Panc1 (cell line): Measurements from ENCODE around the gene STPG1. TPM values are rescaled to one million over a fixed set of nuclear protein-coding genes. Genes with fewer than 3 reads are reported as not detected.

ENCODE experiments used
- ATAC-seq: fragments of 200-7000 bp; cut with Tn5 transposase; 2 replicates; pipeline ENCODE4 v1.9.1; 2020; ENCODE audit warnings: mild to moderate bottlenecking, moderate library complexity
- BruUV-seq: library from RNA; stranded (reverse); fragments of 400-500 nt; replicated peaks from 2 replicates; lab custom pipeline; 2021; lab: Mats Ljungman, UMichigan
- CTCF ChIA-PET: fragments of 300-600 bp; sonication (Branson Sonifier 250); formaldehyde crosslinking; loops from one replicate; lab custom pipeline; 2022; ENCODE audit warnings: antibody characterized with exemption; lab: Charles Lee
- POLR2A ChIA-PET: fragments of 300-600 bp; sonication (Branson Sonifier 250); formaldehyde crosslinking; loops from one replicate; lab custom pipeline; 2022; ENCODE audit warnings: antibody characterized with exemption; lab: Charles Lee
- DNase-seq: peaks from one replicate; pipeline ENCODE4 v3.0.0-alpha.2; 2010; ENCODE audit warnings: low read depth, low spot score
- H3K27ac ChIP-seq: 2 replicates; pipeline ENCODE4 v1.5.1; 2011; ENCODE audit warnings: mild to moderate bottlenecking, low read length, inconsistent platforms
- H3K27me3 ChIP-seq: fragments of 200-500 bp; sonication (Bioruptor generic); 2 replicates; pipeline ENCODE4 v1.6.0; 2014; ENCODE audit warnings: low read length, inconsistent platforms; ENCODE audit not compliant: control insufficient read depth, insufficient read depth
- H3K36me3 ChIP-seq: fragments of 200-500 bp; sonication (Bioruptor generic); 2 replicates; pipeline ENCODE4 v1.5.1; 2014; ENCODE audit warnings: inconsistent platforms, mild to moderate bottlenecking, low read length, moderate library complexity; ENCODE audit not compliant: control insufficient read depth, insufficient read depth
- H3K4me1 ChIP-seq: 2 replicates; pipeline ENCODE4 v1.5.1; 2011; ENCODE audit warnings: inconsistent platforms, mild to moderate bottlenecking, low read length, moderate library complexity; ENCODE audit not compliant: control insufficient read depth, insufficient read depth
- H3K4me3 ChIP-seq, 2 experiments: 2 replicates each; pipeline ENCODE4 v1.5.1; 2011 to 2012; ENCODE audit warnings: low read depth in 2 of 2, low read length in 2 of 2, mild to moderate bottlenecking in 2 of 2, inconsistent platforms in 1 of 2, moderate library complexity in 1 of 2
- H3K9me3 ChIP-seq: fragments of 200-500 bp; sonication (Bioruptor generic); 2 replicates; pipeline ENCODE4 v1.5.1; 2014; ENCODE audit warnings: low read depth, mild to moderate bottlenecking, inconsistent platforms, low read length, moderate library complexity; ENCODE audit not compliant: control insufficient read depth, insufficient read depth
- POLR2AphosphoS5 ChIP-seq: IDR thresholded peaks from 2 replicates; pipeline ENCODE4 v1.6.1; 2012; ENCODE audit warnings: mild to moderate bottlenecking, low read depth, low read length, moderate library complexity
- SIN3A ChIP-seq: IDR thresholded peaks from 2 replicates; pipeline ENCODE4 v1.6.1; 2012; ENCODE audit warnings: low read depth, mild to moderate bottlenecking, low read length, moderate library complexity, borderline replicate concordance; ENCODE audit not compliant: insufficient read depth
- TCF7L2 ChIP-seq: IDR thresholded peaks from 2 replicates; pipeline ENCODE4 v1.6.1; 2011; ENCODE audit warnings: mild to moderate bottlenecking, low read depth, low read length, inconsistent platforms
- in situ Hi-C: cut with HindIII; loops from 2 replicates; pipeline ENCODE4 v1.10.0; 2016; ENCODE audit warnings: low sequenced_read_pairs, low pct_unique_long_range_greater_than_20kb
- intact Hi-C: fragments of 100-400 bp; cut with micrococcal nuclease; formaldehyde crosslinking; loops from one replicate; pipeline ENCODE4 v1.10.0; 2022; ENCODE audit not compliant: unreplicated experiment
- total RNA-seq: library from RNA; stranded (reverse); gene quantifications from one replicate; pipeline ENCODE4 v1.2.1, GENCODE V29; 2021; ENCODE audit not compliant: unreplicated experiment
- TF ChIP-seq, protein P1 (sequence below): fragments of 450-650 bp; IDR thresholded peaks from 2 replicates; pipeline ENCODE4 v1.5.1; 2017; ENCODE audit warnings: mild to moderate bottlenecking
- TF ChIP-seq, protein P2 (sequence below), 2 experiments: IDR thresholded peaks; 2 replicates each; pipeline ENCODE4 v1.6.1; 2011 to 2012; ENCODE audit warnings: low read depth in 2 of 2, control low read depth in 1 of 2, low read length in 1 of 2, mild to moderate bottlenecking in 1 of 2, moderate library complexity in 1 of 2; ENCODE audit not compliant: insufficient read depth in 1 of 2

Gene STPG1
- total RNA-seq, 1 experiment from 2014 or later = 9.9 TPM

DNA sequence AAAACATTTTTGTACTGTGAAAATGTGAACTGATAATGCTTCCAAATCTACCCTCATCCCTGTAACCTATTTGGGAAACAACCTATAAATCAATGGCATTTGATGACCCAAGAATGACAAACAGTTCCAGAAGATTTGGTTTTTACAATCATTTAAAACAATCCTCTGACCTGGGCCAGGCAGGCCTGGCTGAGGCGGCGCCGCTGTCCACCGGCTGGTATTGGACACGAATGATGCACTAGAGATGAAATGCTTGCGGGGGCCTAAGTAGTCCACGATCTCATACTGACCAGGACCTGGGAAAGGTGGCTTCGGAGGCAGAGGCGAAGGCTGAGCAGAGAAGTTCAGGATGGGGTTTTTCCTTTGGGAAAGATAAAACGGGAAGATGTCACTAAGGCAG is 52.9 kb downstream of the STPG1 start:
- BruUV-seq = no TSS peak
- ChIA-PET CTCF (no interaction called here), POLR2A (no interaction called here)
- TF ChIP-seq SIN3A = no peak
- no peak for TF ChIP-seq POLR2AphosphoS5
- TF ChIP-seq TCF7L2 = no peak
- TF ChIP-seq, protein P1, sequence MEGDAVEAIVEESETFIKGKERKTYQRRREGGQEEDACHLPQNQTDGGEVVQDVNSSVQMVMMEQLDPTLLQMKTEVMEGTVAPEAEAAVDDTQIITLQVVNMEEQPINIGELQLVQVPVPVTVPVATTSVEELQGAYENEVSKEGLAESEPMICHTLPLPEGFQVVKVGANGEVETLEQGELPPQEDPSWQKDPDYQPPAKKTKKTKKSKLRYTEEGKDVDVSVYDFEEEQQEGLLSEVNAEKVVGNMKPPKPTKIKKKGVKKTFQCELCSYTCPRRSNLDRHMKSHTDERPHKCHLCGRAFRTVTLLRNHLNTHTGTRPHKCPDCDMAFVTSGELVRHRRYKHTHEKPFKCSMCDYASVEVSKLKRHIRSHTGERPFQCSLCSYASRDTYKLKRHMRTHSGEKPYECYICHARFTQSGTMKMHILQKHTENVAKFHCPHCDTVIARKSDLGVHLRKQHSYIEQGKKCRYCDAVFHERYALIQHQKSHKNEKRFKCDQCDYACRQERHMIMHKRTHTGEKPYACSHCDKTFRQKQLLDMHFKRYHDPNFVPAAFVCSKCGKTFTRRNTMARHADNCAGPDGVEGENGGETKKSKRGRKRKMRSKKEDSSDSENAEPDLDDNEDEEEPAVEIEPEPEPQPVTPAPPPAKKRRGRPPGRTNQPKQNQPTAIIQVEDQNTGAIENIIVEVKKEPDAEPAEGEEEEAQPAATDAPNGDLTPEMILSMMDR = no peak
- TF ChIP-seq, protein P2, sequence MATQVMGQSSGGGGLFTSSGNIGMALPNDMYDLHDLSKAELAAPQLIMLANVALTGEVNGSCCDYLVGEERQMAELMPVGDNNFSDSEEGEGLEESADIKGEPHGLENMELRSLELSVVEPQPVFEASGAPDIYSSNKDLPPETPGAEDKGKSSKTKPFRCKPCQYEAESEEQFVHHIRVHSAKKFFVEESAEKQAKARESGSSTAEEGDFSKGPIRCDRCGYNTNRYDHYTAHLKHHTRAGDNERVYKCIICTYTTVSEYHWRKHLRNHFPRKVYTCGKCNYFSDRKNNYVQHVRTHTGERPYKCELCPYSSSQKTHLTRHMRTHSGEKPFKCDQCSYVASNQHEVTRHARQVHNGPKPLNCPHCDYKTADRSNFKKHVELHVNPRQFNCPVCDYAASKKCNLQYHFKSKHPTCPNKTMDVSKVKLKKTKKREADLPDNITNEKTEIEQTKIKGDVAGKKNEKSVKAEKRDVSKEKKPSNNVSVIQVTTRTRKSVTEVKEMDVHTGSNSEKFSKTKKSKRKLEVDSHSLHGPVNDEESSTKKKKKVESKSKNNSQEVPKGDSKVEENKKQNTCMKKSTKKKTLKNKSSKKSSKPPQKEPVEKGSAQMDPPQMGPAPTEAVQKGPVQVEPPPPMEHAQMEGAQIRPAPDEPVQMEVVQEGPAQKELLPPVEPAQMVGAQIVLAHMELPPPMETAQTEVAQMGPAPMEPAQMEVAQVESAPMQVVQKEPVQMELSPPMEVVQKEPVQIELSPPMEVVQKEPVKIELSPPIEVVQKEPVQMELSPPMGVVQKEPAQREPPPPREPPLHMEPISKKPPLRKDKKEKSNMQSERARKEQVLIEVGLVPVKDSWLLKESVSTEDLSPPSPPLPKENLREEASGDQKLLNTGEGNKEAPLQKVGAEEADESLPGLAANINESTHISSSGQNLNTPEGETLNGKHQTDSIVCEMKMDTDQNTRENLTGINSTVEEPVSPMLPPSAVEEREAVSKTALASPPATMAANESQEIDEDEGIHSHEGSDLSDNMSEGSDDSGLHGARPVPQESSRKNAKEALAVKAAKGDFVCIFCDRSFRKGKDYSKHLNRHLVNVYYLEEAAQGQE (IDR thresholded peaks at IDR 0.05; ENCODE audit: insufficient read depth in 1 of 2, low read depth in 2 of 2, low read length in 1 of 2) = no peak
- peaks cover 19% of the 10 kb centered on the region for H3K4me1 ChIP-seq
- ATAC-seq (no peak), DNase-seq (no peak)
- no peaks in the 10 kb centered on the region for H3K36me3 ChIP-seq
- H3K4me3 ChIP-seq = no peak overlapping the region
- no peak overlapping the region for H3K27ac ChIP-seq
- intact Hi-C loops = no loop called here
- no peaks in the 10 kb centered on the region for H3K9me3 ChIP-seq
- in situ Hi-C loops = no loop called here
- H3K27me3 ChIP-seq = no peaks in the 10 kb centered on the region

- no TSS peak for BruUV-seq
- Histone ChIP-seq H3K36me3 (no peaks in the 10 kb centered on the region), H3K27me3 (no peaks in the 10 kb centered on the region), H3K27ac (no peak overlapping the region), H3K9me3 (no peaks in the 10 kb centered on the region), H3K4me1 (no peaks in the 10 kb centered on the region), H3K4me3 (no peak overlapping the region)
- ATAC-seq (no peak), DNase-seq (no peak)
- in situ Hi-C loops = no loop called here
- POLR2A ChIA-PET = no interaction called here
- intact Hi-C loops = no loop called here
- TF ChIP-seq POLR2AphosphoS5 = no peak
- TF ChIP-seq, protein P1 = no peak
- CTCF ChIA-PET = no interaction called here
Observed at GRCh38 chr1:24357038-24357437, 56.5 kb downstream of the STPG1 start.
